GM19463 (cell line): ENCODE measurements around the gene OVCH2.
"Not testable (repeated sequence)": the region's sequence is repeated elsewhere in the genome, so short reads cannot be mapped to it uniquely, and the experiment has no call there.

Experiments used
- ATAC-seq: cut with Tn5 transposase; IDR thresholded peaks from one replicate; pipeline ENCODE4 v1.9.1; 2021; ENCODE audit warnings: mild to moderate bottlenecking, moderate library complexity; ENCODE audit not compliant: unreplicated experiment

The OVCH2 gene

GRCh38 chr11:7706377-7706776 is at the start of gene OVCH2:
TSS of gene OVCH2 (minus strand) at chr11:7706477. CDS start at chr11:7706394, 83 bp downstream.
- no peak for ATAC-seq

DNA sequence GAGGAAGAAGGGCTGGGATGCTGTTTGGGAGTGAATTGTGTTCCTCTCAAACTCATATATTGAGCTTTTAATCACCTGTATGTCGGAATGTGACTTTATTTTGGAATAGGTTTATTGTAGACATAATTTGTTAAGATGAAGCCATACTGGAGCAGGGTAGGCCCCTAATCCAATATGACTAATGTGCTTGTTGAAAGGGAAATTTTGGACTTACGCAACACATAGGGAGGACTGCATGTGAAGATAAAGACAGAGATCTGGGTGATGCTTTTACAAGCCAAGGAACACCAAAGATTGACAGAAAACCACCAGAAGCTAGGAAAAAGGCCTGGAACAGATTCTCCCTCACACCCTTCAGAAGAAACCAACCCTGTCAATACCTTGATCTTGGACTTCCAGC is 43.2 kb upstream of the OVCH2 start:
- ATAC-seq = no peak

- ATAC-seq = not testable (repeated sequence)
Measured at GRCh38 chr11:7734767-7735166, 28.5 kb upstream of the OVCH2 start.

DNA sequence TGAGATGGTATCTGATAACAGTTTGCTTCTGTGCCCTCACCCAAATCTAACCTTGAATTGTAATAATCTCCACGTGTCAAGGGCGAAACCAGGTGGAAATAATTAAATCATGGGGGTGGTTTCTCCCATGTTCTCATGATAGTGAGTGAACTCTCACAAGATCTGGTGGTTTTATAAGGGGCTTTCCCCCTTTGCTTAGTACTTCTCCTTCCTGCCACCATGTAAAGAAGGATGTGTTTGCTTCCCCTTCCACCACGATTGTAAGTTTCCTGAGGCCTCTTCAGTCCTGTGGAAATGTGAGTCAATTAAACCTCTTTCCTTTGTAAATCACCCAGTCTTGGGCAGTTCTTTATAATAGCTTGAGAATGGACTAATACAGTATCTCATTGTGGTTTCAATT is 8.5 kb upstream of the OVCH2 start:
- ATAC-seq = no peak

DNA sequence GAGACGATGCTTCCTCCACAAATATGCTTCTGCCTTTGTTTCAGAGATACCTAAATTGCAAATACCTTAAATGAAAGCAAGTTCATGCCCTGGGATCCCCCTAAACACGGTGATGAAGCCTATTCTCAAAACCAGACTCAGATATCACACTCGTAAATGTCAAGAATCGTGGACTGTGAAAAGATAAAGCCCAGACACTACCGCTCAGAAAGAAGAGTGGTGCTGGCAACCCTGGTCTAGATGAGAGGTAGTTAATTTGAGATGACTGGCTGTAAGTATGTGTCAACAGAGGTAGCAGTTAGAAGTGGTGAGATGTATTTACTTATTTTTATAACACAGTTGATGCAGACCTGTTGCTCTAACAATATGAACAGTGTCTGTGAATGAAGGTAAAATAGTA is 2.5 kb downstream of the OVCH2 start:
- ATAC-seq = no peak

- no peak for ATAC-seq
Measured at GRCh38 chr11:7696424-7696823, 9.9 kb downstream of the OVCH2 start.

DNA sequence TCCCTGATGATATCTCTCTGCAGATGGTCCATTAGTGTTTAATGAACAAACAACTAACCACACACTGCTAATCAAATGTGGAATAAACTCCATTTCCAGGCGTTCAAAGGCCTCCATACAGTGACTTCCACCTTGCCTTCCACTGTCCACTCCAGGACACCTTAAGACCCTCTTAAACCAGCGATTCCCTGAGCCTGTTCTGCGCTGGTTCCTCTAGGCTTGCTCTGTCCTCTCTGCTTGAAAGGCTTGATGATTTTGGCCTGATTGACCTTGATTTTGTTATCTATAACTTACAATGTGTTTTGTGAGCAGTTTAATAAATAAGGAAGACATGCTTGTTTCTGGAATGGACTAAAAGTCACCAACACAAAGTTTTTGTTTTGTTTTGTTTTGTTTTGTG is 12.0 kb downstream of the OVCH2 start:
- no peak for ATAC-seq

DNA sequence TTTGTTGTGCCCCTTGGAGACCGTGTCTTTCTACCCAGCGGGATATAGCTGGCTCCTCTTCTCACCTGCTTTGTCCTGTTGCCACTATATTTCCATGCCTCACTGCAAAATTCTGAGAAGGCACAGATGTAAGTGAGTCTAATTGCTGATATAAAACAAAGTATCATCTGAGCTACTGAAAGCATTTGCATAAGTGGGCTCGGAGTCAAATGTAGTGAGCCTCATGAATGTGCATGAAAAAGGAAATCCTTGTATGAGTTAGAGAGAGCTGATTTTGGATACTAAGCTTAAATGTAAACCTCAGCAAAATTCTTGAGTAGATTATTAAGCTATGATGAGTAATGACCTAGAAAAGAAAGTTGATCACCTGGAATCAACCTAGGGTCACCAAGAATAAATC is 13.9 kb downstream of the OVCH2 start:
- ATAC-seq = no peak

DNA sequence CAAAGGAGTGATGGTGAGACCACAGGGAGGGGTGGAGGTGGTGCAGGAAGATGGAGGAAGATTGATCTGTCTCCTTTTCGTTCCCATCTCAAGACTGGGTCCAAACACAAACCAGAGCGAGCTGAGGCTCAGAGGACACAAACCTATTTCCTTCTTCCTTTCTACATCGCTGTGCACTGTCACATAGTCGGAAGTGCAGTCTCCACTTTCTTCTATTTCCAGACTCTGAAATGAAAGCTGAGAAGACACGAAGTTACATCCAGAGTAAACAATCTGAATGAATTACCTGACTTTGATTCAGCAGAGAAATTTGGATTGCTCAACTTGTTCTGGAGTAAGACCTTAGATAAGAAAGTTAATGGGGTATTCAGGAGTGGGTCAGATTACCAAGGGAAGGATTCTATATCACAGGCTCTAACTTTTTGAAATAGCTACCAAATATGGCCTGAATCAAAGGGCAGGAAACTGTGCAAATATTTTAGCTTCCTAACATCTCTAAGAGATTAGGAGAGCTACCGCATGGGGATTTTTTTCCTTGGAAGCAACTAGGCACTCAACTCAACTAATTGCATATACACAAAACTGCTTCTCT is 14.4 kb downstream of the OVCH2 start:
- no peak for ATAC-seq

GRCh38 chr11:7690648-7691047 is 15.6 kb downstream of the OVCH2 start:
- ATAC-seq = no peak

GRCh38 chr11:7689239-7689638 is 17.0 kb downstream of the OVCH2 start:
- no peak for ATAC-seq

GRCh38 chr11:7688238-7688826 is 17.9 kb downstream of the OVCH2 start:
- ATAC-seq = peak; percentile 82

DNA sequence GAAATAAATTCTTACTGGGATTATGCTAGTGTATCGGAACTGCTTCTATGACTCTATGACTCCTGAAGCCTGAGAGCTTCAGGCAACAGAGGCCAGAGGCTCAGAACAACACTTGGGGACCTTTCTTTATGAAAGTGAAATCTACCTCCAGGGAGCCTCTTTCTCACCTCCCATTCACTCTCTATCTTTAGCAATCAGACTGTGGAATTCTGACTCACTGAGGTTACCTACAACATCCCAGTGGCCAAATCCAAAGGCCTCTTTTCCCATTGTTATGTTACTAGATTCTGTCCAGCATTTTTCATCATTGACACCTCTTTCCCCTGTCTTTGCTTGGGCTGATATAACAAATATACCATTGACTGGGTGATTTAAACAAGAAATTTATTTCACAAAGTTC is 18.9 kb downstream of the OVCH2 start:
- ATAC-seq = no peak

GRCh38 chr11:7686761-7687160 is 19.5 kb downstream of the OVCH2 start:
- ATAC-seq = no peak

DNA sequence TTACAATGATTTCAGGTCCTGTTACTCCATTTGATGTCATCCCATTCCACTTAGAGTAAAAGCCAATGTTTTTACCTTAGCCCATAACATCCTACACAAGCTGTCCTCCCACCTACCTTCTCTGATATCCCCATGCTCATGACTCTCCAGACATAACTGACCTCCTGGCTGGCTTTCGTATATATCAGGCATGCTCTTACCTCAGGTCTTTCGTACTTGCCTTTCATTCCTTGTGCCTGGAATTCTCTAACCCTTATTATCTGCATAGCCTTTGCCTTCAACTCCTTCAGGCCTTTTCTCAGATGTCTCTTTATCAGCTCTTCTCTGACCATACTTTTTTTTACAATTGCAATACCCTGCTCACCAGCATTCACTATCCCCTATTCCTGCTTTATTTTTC is 22.7 kb downstream of the OVCH2 start:
- ATAC-seq = no peak

DNA sequence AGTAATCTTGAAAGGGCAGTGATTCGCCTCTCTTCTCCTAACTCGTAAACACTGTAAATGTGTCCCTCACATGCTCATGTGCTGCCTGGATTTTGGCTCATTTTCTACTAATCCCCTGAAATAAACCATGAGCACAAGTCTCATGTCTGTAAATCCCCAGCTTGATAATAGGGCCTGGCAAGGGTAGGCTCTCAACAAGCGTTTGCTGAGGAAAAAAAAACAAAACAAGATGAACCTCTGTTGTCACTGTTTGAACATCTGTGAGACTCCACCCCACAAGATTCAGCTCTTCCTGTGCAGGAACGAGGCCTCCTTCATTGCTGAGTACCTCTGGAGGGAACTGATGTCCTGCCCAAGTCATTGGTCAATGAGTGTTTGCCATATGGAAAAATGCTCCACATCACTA is 28.5 kb downstream of the OVCH2 start:
- no peak for ATAC-seq

DNA sequence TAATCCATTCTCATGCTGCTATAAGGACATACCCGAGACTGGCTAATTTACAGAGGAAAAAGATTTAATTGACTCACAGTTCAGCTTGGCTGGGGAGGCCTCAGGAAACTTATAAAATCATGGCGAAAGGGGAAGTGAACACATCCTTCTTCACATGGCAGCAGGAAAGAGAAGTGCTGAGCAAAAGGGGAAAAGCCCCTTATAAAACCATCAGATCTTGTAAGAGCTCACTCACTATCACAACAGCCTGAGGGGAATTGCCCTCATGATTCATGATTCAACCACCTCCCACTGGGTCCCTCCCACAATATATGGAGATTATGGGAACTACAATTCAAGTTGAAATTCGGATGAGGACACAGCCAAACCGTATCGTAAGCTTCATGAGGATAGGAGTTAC is 29.2 kb downstream of the OVCH2 start:
- ATAC-seq = no peak

- no peak for ATAC-seq
Measured at GRCh38 chr11:7675631-7676030, 30.6 kb downstream of the OVCH2 start.

DNA sequence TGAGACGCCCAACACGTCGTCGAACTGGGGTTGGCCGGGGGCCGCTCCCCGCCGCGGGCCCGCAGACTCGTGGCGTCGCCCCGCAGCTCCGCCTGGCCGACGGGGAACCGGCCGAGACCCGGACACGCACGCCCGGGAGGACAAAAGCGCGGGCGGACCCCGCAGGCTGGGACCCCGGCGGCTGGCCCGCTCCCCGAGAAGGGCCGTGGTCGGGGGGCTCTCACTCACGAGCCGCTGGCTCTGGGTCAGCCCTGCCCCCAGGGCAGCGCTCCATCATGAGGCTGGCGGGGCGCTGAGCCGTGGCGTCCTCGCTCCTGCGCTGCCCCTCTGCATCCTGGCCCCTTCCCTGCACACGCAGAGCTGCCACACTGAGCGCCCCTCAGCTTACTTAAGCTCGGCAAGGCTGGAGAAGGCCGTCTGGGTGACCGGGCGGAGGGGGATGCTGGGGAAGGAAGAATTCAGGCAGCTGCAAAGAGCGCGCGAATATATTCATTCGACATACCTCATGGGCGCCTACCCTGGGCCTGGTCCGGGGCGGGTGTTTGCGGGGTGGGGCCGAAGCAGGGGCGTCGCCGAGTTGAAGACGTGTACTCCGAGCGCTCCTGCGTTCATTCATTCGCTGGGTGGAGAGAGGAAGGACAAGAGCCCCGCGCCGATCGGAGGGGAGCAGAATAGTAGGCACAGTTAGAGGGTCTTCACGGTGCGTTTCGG is 32.4 kb downstream of the OVCH2 start:
- peak; percentile 4 for ATAC-seq

GRCh38 chr11:7672960-7673723 is 33.1 kb downstream of the OVCH2 start, which contains the start of gene CYB5R2:
TSS of gene CYB5R2 (minus strand) at chr11:7673500. CDS start at chr11:7672825, 675 bp downstream.
- ATAC-seq = peak; percentile 28

DNA sequence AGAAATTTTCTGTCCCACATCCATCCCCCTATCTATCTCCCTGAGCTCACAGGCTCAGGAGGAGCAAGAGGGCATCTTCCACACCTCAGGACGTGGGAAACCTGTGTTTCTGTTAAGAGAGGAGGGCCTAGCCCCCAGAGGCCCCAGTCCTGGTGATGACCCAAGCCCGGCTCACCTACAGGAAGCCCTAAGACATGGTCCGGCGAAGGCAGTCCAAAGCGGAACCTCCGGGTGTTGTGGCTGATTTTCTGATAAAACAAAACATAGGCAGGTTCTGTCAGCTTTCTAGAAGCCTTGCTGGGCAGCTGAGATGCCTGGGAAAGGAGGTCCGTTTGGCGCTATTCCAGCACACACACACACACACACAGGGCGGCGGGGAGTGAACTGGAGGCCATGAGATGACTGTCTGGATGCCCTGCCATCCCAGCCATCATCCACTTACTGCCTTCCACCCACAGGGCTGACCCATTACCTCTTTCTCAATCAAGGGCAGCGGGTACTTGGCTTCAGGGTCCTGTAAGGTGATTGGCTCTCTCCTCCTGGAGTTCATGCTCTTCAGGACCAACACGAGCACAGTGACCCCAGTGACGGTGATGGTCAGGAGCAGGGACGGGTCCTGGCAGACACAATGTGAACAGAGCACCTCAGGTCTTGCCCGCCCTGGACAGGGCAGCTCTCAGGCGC is 33.9 kb downstream of the OVCH2 start:
- no peak for ATAC-seq
